GM10847 (cell line): ENCODE results near the gene PEX26.

Experiments
- POLR2A ChIP-seq: IDR thresholded peaks from 2 replicates; pipeline ENCODE4 v1.6.1; 2011; ENCODE audit not compliant: insufficient read length; ENCODE audit errors: extremely low read depth

Gene PEX26

DNA sequence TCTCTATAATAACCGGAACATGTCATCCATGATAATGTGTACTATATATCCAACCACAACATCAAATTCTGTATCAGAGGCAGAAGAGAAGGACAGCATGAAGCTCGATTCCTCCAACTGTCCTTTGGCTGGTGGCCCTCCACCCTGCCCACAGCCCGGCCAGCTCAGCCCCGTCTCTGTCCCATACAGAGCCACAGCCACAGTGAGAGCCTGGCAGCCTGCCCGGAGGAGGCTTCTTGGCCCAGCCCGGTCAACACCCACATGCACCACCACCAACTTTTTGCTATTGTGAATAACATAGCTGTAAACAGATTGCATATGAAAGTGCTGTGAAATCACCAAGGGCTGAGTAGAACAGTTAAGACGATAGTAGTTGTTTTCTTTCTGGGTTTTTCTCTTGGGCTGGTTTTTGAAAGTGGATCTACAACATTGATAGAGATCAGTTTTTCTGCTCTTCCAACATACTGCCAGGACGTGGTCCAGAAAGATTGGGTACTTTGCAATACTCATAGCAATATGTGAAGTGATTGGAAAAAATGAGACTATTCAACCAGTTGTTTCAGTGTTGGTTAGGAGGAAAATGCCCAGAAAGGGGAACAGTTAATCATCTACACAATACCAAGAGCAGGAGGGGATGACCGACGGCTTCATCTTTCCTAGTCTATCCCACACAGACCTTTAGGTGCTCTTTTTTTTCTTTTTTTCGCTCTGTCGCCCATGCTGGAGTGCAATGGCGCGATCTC is 25.9 kb downstream of the PEX26 start:
- no peak for TF ChIP-seq POLR2A

DNA sequence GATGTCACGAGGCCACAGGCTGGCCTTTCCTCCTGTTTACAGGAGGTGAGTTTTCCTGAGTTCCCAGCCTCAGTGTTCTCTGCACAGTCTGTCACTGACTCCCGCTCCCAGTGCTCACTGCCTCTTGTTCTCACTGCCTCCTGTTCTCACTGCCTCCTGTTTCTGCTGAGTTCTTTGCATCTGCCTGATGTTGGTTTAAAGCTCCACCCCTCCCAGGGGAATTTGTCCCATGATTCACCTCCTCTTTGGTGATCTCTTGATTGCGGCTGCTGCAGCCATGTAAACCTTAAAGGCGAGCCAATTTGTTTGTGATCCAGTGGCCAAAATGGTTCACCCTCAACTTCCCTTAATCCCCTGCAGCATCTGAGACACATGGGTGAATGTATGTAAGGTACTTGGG is 26.8 kb downstream of the PEX26 start:
- no peak for TF ChIP-seq POLR2A

GRCh38 chr22:18108187-18108586 is 30.4 kb downstream of the PEX26 start:
- TF ChIP-seq POLR2A: no peak

DNA sequence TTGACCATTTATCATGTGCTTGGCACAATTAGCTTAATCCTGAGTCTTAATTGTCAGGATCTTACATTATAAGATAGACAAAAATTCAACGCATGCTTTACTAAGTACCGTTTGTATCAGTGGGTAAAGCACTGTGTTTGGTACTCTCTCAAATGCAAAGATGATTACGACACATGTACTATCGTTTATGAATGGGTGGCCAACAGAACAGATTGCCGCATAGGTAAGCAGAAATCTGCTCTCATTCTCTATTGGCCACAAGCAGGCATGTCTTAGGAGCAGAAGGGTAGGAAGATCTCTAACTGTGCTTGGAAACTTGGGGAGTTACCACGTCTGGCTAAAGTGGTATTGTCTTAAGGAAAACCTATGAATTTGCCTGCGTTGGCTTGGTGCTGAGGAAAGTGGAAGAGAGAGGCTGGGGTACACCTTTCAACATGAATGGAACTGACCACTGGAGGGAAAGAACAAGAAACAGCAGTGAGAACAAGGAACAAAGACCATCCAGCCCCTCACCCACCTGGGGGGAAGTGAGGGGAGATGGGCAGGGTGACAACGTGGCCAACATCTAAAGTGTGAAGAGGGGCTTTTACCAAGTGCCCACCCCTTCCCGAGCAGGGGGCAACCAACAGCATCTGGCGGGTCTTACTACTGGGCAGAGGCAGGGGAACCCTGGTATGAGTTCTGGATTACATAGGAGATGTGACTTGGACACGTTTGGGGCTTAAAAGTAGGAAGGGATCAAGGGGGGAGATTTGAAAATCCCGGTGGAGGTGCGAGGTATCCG is 31.8 kb downstream of the PEX26 start:
- TF ChIP-seq POLR2A: no peak

DNA sequence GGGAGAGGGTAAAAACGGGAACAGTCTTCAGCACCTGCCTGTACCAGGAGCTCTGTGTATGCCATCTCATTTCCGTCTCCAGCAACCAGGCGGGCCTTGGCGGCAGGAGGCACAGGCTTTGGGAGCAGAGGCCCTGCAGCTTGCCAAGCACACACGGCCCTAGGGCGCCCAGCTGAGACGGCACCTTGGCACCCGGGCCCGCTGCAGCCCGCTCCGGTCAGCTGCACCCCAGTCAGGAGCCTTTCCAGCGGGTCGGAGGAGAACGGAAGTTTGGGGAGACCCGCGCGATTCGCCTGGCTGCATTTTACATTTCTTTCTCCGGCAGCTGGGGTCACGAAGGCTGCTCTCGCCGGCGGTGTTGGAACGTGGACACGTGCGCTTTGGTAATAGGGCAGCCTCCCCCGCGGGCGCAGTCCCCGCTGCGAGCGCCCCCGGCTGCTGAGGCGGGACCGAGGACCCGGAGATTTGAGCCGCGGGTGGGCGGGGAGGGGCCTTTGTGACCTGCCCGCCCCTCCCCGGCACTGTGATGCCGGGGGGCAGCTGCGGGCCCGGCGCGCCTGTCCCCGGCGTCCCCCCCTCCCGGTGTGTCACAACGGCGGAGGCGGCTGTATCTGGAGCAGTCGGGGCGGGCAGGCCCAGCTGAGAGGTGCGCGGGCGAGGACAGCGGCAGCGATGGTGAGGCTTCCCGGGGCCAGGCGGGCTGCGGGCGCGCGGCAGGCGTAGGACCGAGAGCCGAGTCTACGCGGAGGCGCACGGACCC is 32.6 kb downstream of the PEX26 start, which contains the start of gene TUBA8:
Gene TUBA8 (plus strand): TSS at position 616 of the 760 bp plus-strand sequence. CDS start 57 bp downstream, at position 673.
- TF ChIP-seq POLR2A: no peak

GRCh38 chr22:18110954-18111758 is 33.4 kb downstream of the PEX26 start:
- TF ChIP-seq POLR2A: no peak

GRCh38 chr22:18111759-18112330 is 34.1 kb downstream of the PEX26 start:
- TF ChIP-seq POLR2A: no peak

- TF ChIP-seq POLR2A: no peak
These were observed 34.6 kb downstream of the PEX26 start for GRCh38 chr22:18112440-18112839.

DNA sequence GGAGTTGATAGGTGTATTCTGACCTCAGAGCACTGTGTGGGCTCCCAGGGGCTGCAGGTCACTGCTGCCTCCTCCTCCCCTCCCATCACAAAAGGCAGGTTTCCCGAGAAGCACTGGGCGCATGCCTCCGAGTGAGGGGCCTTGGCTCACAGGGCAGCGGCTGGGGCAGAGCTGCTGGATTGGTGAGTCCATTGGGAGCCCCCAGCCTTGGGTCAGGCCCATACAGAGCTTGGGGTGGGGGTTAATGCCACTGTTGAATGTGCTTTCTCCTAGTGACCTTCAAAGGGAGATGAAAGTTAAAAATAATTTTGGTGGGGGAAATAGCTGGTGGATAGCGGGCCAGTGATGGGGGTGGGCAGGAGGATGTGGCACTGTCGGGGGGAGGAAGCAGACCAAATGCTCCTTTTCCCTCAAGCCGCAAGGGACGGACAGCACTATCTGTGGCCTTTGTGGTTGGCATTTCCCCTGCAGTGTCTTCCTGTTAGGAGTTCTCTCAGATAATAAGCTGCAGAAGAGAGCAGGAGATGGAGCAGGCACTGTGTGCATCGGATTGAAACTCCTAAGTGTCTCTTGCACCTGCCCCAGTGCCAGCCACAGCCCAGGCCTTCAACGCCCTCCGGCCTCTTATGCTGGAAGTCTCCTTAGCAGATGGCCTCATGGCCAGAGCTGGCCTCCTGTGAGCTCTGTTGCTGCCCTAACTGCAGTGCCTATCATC is 36.0 kb downstream of the PEX26 start:
- no peak for TF ChIP-seq POLR2A

- TF ChIP-seq POLR2A: no peak
These were observed 36.7 kb downstream of the PEX26 start for GRCh38 chr22:18114495-18114894.

GRCh38 chr22:18114976-18115652 is 37.3 kb downstream of the PEX26 start:
- TF ChIP-seq POLR2A: no peak

DNA sequence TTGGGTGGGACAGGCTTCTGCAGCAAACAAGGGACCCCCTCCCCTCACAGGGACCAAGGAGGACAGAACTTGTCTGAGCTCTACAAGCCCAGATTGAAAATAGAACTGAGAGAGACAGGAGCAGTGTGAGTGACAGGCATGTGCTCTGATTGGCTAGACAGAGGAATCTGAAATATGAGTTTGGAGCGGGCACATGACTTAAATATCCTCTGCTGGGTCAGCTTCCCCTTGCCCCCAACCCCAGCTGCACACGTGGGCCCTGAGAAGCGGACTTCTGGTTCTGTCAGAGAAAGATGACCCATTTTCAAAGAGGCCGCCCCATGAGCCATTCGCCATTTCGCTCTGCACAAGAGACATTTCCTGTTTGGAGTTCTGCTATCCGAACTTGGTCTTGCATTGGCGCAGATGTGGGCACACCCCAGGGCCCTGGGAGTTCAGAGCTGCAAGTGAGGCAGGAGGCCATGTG is 38.1 kb downstream of the PEX26 start:
- TF ChIP-seq POLR2A: no peak

GRCh38 chr22:18116634-18117033 is 38.8 kb downstream of the PEX26 start:
- TF ChIP-seq POLR2A: no peak
